HEK293T (cell line): ENCODE results near the gene CNNM3.

ENCODE experiments used
- ARNT ChIP-seq: fragments of 450-650 bp; IDR thresholded peaks from 2 replicates; pipeline ENCODE4 v1.6.1; 2017; ENCODE audit warnings: mild to moderate bottlenecking
- HDGF ChIP-seq: fragments of 450-650 bp; IDR thresholded peaks from 2 replicates; pipeline ENCODE4 v1.6.1; 2017; ENCODE audit warnings: antibody characterized with exemption, borderline replicate concordance
- L3MBTL2 ChIP-seq: fragments of 450-650 bp; conservative IDR thresholded peaks from 2 replicates; pipeline ENCODE4 v1.6.1; 2016; ENCODE audit warnings: mild to moderate bottlenecking
- TF ChIP-seq, protein P1 (sequence below): fragments of 450-650 bp; IDR thresholded peaks from 2 replicates; pipeline ENCODE4 v1.6.1; 2016

DNA sequence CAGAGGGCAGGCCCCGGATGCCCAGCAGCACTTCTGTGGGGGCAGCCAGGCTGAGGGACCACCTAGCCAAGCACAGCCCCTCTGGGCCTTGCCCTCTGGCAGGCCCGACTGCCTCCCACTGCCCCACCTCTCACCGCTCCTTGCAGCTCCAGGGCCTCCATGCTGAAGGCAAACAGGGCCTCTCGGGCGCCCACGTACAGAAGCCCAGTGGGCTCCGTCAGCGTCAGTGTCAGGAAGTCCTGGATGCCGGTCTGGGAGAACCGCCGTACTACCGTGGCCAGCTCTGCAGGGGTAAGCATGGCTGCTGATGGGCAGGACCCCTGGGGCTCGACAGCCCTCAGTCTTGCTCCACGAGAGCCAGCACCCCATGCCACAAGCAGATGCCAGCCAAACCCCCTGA lies 50.1 kb downstream of the CNNM3 start:
- TF ChIP-seq L3MBTL2: no peak
- TF ChIP-seq HDGF: no peak
- no peak for TF ChIP-seq ARNT
- TF ChIP-seq, protein P1, sequence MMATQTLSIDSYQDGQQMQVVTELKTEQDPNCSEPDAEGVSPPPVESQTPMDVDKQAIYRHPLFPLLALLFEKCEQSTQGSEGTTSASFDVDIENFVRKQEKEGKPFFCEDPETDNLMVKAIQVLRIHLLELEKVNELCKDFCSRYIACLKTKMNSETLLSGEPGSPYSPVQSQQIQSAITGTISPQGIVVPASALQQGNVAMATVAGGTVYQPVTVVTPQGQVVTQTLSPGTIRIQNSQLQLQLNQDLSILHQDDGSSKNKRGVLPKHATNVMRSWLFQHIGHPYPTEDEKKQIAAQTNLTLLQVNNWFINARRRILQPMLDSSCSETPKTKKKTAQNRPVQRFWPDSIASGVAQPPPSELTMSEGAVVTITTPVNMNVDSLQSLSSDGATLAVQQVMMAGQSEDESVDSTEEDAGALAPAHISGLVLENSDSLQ: no peak
